ENCODE results near the gene RGN. TPM values are rescaled to one million over a fixed set of nuclear protein-coding genes. Genes with fewer than 3 reads are reported as not detected.
A peak's percentile ranks its signal among the peaks of the same experiment; 100 is the strongest.
"Not testable (repeated sequence)": the region's sequence is repeated elsewhere in the genome, so short reads cannot be mapped to it uniquely, and the experiment has no call there.

The RGN gene
- polyA plus RNA-seq, 1 donor from 2014 or later: 1.5 TPM

DNA sequence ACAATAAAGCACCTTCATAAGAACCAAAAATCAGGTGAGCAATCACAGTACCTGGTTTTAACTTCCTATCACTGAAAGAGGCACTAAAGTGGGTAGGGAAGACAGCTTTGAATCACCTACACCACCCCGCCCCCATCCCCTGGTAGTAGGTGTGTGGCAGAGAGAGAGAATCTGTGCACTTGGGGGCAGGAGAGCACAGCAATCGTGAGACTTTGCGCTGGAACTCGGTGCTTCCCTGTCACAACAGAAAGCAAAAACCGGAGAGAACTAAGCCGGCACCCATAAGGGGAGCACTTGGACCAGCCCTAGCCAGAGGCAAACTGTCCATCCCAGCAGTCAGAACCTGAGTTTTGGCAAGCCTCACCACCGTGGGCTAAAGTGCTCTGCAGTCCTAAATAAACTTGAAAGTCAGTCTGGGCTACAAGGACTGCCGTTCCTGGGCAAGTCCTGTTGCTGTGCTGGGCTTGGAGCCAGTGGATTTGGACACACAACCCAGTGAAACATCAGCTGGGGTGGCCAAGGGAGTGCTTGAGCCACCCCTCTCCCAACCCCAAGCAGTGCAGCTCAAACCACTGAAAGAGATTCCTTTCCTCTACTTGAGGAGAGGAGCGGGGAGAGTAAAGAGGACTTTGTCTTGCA lies 34.2 kb downstream of the RGN start:
- H3K27ac ChIP-seq (ENCODE audit: low read length): no peak overlapping the region
- no peaks in the 10 kb centered on the region for H3K9me3 ChIP-seq (ENCODE audit: low read length)
- no peaks in the 10 kb centered on the region for H3K9me2 ChIP-seq (ENCODE audit: insufficient read depth, low read length)
- H3F3A ChIP-seq (ENCODE audit: insufficient read depth, low read length, poor library complexity, severe bottlenecking): no peaks in the 10 kb centered on the region
- no peak overlapping the region for H3K4me3 ChIP-seq (ENCODE audit: low read length)
- no peak overlapping the region for H3K4me2 ChIP-seq (ENCODE audit: low read length)
- H3K36me3 ChIP-seq (ENCODE audit: insufficient read depth, low read length): no peaks in the 10 kb centered on the region
- no peak overlapping the region for H2AFZ ChIP-seq (ENCODE audit: low read depth, low read length)
- H3K9ac ChIP-seq (ENCODE audit: low read length): no peak overlapping the region
- no peaks in the 10 kb centered on the region for H3K79me2 ChIP-seq (replicated peaks; ENCODE audit: insufficient read depth, low read length)
- no peak for TF ChIP-seq POLR2AphosphoS5 (IDR thresholded peaks at IDR 0.05)
- TF ChIP-seq SMC3 (conservative IDR thresholded peaks at IDR 0.05; ENCODE audit: poor library complexity): no peak
- no peak for TF ChIP-seq TAF1 (IDR thresholded peaks at IDR 0.05; ENCODE audit: low read depth)
- TF ChIP-seq EZH2 (IDR thresholded peaks at IDR 0.05; ENCODE audit: borderline replicate concordance, insufficient read depth, low read length, poor library complexity, severe bottlenecking): no peak
- TF ChIP-seq RAD21 (conservative IDR thresholded peaks at IDR 0.05): no peak
- H3K27me3 ChIP-seq (ENCODE audit: insufficient read depth, low read depth, low read length): no peaks in the 10 kb centered on the region
- no peaks in the 10 kb centered on the region for H4K20me1 ChIP-seq (ENCODE audit: insufficient read depth)

DNA sequence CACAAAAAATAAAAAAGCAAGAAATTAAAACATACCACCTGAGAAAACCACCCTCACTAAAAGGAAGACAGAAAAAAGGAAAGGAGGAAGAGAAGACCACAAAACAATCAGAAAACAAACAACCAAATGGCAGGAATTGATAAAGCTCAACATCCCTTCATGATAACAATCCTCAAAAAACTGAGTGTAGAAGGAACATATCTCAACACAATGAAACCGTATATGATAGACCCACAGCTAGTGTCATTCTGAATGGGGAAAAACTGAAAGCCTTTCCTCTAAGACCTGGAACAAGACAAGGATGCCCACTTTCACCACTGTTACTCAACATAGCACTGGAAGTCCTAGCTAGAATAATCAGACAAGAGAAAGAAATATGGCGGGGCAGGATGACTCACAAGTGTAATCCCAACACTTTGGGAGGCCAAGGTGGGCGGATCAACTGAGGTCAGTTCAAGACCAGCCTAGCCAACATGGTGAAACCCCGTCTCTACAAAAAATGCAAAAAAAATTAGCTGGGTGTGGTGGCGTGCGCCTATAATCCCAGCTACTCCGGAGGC lies 38.4 kb downstream of the RGN start:
- not testable (repeated sequence) for H3K4me3 ChIP-seq (ENCODE audit: low read length); H2AFZ ChIP-seq (ENCODE audit: low read depth, low read length); H3K79me2 ChIP-seq (replicated peaks; ENCODE audit: insufficient read depth, low read length); H4K20me1 ChIP-seq (ENCODE audit: insufficient read depth); H3K36me3 ChIP-seq (ENCODE audit: insufficient read depth, low read length); H3K9ac ChIP-seq (ENCODE audit: low read length); H3K4me2 ChIP-seq (ENCODE audit: low read length); H3K27ac ChIP-seq (ENCODE audit: low read length); H3K9me3 ChIP-seq (ENCODE audit: low read length); H3F3A ChIP-seq (ENCODE audit: insufficient read depth, low read length, poor library complexity, severe bottlenecking); H3K9me2 ChIP-seq (ENCODE audit: insufficient read depth, low read length); H3K27me3 ChIP-seq (ENCODE audit: insufficient read depth, low read depth, low read length)

DNA sequence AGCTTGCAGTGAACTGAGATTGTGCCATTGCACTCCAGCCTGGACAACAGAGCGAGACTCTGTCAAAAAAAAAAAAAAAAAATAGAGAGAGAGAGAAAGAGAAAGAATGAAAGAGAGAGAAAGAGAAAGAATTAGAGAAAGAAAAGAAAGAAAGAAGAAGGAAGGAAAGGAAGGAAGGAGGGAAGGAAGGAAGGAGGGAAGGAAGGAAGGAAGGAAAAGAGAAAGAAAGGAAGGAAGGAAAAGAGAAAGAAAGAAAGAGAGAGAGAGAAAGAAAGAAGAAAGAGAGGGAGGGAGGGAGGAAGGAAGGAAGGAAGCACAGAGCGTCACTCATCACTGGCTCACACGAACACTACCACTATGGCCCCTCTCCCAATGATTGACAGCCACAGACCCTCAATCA lies 46.2 kb downstream of the RGN start:
- H3F3A ChIP-seq (ENCODE audit: insufficient read depth, low read length, poor library complexity, severe bottlenecking); H3K9me2 ChIP-seq (ENCODE audit: insufficient read depth, low read length); H3K9me3 ChIP-seq (ENCODE audit: low read length); H3K27me3 ChIP-seq (ENCODE audit: insufficient read depth, low read depth, low read length); H3K4me2 ChIP-seq (ENCODE audit: low read length); H2AFZ ChIP-seq (ENCODE audit: low read depth, low read length); H3K36me3 ChIP-seq (ENCODE audit: insufficient read depth, low read length); H3K27ac ChIP-seq (ENCODE audit: low read length); H3K79me2 ChIP-seq (replicated peaks; ENCODE audit: insufficient read depth, low read length); H3K9ac ChIP-seq (ENCODE audit: low read length); H3K4me3 ChIP-seq (ENCODE audit: low read length); H4K20me1 ChIP-seq (ENCODE audit: insufficient read depth): not testable (repeated sequence)

DNA sequence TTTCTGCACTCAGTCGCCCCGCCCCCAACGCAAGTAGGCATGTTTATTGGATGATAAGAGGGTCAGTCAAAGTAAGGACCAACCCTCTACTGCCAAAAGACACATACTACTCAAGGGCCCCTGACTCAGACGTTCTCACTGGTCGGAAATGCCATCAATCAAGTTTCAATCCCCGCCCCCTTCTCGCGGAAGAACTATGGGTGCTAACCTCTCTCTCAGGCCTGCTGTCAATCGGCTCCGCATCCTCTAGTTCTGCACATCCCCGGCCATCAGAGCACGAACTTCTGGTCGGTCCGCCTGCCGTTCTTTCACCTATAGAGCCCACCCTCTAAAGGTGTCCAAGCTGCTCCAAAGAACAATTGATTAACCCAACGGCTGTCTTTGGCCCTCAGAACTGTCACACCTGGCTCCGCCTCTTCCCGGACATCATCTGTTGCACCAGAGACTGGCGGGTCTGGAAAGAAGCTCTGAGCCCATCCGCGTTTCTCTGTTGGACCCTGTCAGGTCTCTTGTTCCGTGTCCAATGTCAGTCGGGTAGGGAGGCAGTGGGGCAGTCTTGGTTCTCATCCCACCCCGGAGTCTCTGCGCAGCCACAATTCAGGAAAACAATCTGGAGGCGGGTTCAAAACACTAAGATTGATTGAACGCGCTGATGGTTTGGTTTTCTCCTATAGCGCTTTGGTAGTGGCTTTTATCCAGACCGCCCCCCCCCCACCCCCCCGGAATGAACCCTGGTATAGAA lies 51.1 kb downstream of the RGN start:
- Histone ChIP-seq H3K27me3 (ENCODE audit: insufficient read depth, low read depth, low read length) (no peaks in the 10 kb centered on the region), H3K9me3 (ENCODE audit: low read length) (no peaks in the 10 kb centered on the region), H3K4me3 (ENCODE audit: low read length) (peak overlapping the region; percentile 65), H3K27ac (ENCODE audit: low read length) (peak overlapping the region; percentile 88), H4K20me1 (ENCODE audit: insufficient read depth) (no peaks in the 10 kb centered on the region), H3K36me3 (ENCODE audit: insufficient read depth, low read length) (no peaks in the 10 kb centered on the region), H3K4me2 (ENCODE audit: low read length) (no peak overlapping the region), H3K9me2 (ENCODE audit: insufficient read depth, low read length) (no peaks in the 10 kb centered on the region), H3K79me2 (replicated peaks; ENCODE audit: insufficient read depth, low read length) (no peaks in the 10 kb centered on the region), H3K9ac (ENCODE audit: low read length) (peak overlapping the region; percentile 75), H3F3A (ENCODE audit: insufficient read depth, low read length, poor library complexity, severe bottlenecking) (no peaks in the 10 kb centered on the region), H2AFZ (ENCODE audit: low read depth, low read length) (peak overlapping the region; percentile 29)
- TF ChIP-seq TAF1 (IDR thresholded peaks at IDR 0.05; ENCODE audit: low read depth) (peak; percentile 2), EP300 (conservative IDR thresholded peaks at IDR 0.05; ENCODE audit: poor library complexity, severe bottlenecking) (no peak), SMC3 (conservative IDR thresholded peaks at IDR 0.05; ENCODE audit: poor library complexity) (no peak), MXI1 (conservative IDR thresholded peaks at IDR 0.05; ENCODE audit: poor library complexity, severe bottlenecking) (no peak), RAD21 (conservative IDR thresholded peaks at IDR 0.05) (no peak), POLR2AphosphoS5 (IDR thresholded peaks at IDR 0.05) (peak; percentile 73), EZH2 (IDR thresholded peaks at IDR 0.05; ENCODE audit: borderline replicate concordance, insufficient read depth, low read length, poor library complexity, severe bottlenecking) (no peak)
- TF ChIP-seq, protein P1, sequence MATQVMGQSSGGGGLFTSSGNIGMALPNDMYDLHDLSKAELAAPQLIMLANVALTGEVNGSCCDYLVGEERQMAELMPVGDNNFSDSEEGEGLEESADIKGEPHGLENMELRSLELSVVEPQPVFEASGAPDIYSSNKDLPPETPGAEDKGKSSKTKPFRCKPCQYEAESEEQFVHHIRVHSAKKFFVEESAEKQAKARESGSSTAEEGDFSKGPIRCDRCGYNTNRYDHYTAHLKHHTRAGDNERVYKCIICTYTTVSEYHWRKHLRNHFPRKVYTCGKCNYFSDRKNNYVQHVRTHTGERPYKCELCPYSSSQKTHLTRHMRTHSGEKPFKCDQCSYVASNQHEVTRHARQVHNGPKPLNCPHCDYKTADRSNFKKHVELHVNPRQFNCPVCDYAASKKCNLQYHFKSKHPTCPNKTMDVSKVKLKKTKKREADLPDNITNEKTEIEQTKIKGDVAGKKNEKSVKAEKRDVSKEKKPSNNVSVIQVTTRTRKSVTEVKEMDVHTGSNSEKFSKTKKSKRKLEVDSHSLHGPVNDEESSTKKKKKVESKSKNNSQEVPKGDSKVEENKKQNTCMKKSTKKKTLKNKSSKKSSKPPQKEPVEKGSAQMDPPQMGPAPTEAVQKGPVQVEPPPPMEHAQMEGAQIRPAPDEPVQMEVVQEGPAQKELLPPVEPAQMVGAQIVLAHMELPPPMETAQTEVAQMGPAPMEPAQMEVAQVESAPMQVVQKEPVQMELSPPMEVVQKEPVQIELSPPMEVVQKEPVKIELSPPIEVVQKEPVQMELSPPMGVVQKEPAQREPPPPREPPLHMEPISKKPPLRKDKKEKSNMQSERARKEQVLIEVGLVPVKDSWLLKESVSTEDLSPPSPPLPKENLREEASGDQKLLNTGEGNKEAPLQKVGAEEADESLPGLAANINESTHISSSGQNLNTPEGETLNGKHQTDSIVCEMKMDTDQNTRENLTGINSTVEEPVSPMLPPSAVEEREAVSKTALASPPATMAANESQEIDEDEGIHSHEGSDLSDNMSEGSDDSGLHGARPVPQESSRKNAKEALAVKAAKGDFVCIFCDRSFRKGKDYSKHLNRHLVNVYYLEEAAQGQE (IDR thresholded peaks at IDR 0.05; ENCODE audit: borderline replicate concordance): peak; percentile 78
- TF ChIP-seq, protein P2, sequence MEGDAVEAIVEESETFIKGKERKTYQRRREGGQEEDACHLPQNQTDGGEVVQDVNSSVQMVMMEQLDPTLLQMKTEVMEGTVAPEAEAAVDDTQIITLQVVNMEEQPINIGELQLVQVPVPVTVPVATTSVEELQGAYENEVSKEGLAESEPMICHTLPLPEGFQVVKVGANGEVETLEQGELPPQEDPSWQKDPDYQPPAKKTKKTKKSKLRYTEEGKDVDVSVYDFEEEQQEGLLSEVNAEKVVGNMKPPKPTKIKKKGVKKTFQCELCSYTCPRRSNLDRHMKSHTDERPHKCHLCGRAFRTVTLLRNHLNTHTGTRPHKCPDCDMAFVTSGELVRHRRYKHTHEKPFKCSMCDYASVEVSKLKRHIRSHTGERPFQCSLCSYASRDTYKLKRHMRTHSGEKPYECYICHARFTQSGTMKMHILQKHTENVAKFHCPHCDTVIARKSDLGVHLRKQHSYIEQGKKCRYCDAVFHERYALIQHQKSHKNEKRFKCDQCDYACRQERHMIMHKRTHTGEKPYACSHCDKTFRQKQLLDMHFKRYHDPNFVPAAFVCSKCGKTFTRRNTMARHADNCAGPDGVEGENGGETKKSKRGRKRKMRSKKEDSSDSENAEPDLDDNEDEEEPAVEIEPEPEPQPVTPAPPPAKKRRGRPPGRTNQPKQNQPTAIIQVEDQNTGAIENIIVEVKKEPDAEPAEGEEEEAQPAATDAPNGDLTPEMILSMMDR (IDR thresholded peaks at IDR 0.05; ENCODE audit: poor library complexity, severe bottlenecking): no peak
